Panc1 (cell line): ENCODE data around the gene SNTB2. TPM values are rescaled to one million over a fixed set of nuclear protein-coding genes. Genes with fewer than 3 reads are reported as not detected.

Experiments used
- ATAC-seq: fragments of 200-7000 bp; cut with Tn5 transposase; 2 replicates; pipeline ENCODE4 v1.9.1; 2020; ENCODE audit warnings: mild to moderate bottlenecking, moderate library complexity
- BruUV-seq: library from RNA; stranded (reverse); fragments of 400-500 nt; replicated peaks from 2 replicates; lab custom pipeline; 2021; lab: Mats Ljungman, UMichigan
- CTCF ChIA-PET: fragments of 300-600 bp; sonication (Branson Sonifier 250); formaldehyde crosslinking; loops from one replicate; lab custom pipeline; 2022; ENCODE audit warnings: antibody characterized with exemption; lab: Charles Lee
- POLR2A ChIA-PET: fragments of 300-600 bp; sonication (Branson Sonifier 250); formaldehyde crosslinking; loops from one replicate; lab custom pipeline; 2022; ENCODE audit warnings: antibody characterized with exemption; lab: Charles Lee
- DNase-seq: peaks from one replicate; pipeline ENCODE4 v3.0.0-alpha.2; 2010; ENCODE audit warnings: low read depth, low spot score
- H3K27ac ChIP-seq: 2 replicates; pipeline ENCODE4 v1.5.1; 2011; ENCODE audit warnings: mild to moderate bottlenecking, low read length, inconsistent platforms
- H3K27me3 ChIP-seq: fragments of 200-500 bp; sonication (Bioruptor generic); 2 replicates; pipeline ENCODE4 v1.6.0; 2014; ENCODE audit warnings: low read length, inconsistent platforms; ENCODE audit not compliant: control insufficient read depth, insufficient read depth
- H3K36me3 ChIP-seq: fragments of 200-500 bp; sonication (Bioruptor generic); 2 replicates; pipeline ENCODE4 v1.5.1; 2014; ENCODE audit warnings: inconsistent platforms, mild to moderate bottlenecking, low read length, moderate library complexity; ENCODE audit not compliant: control insufficient read depth, insufficient read depth
- H3K4me1 ChIP-seq: 2 replicates; pipeline ENCODE4 v1.5.1; 2011; ENCODE audit warnings: inconsistent platforms, mild to moderate bottlenecking, low read length, moderate library complexity; ENCODE audit not compliant: control insufficient read depth, insufficient read depth
- H3K4me3 ChIP-seq, 2 experiments: 2 replicates each; pipeline ENCODE4 v1.5.1; 2011 to 2012; ENCODE audit warnings: low read depth in 2 of 2, low read length in 2 of 2, mild to moderate bottlenecking in 2 of 2, inconsistent platforms in 1 of 2, moderate library complexity in 1 of 2
- H3K9me3 ChIP-seq: fragments of 200-500 bp; sonication (Bioruptor generic); 2 replicates; pipeline ENCODE4 v1.5.1; 2014; ENCODE audit warnings: low read depth, mild to moderate bottlenecking, inconsistent platforms, low read length, moderate library complexity; ENCODE audit not compliant: control insufficient read depth, insufficient read depth
- CTCF ChIP-seq: fragments of 450-650 bp; IDR thresholded peaks from 2 replicates; pipeline ENCODE4 v1.5.1; 2017; ENCODE audit warnings: mild to moderate bottlenecking
- POLR2AphosphoS5 ChIP-seq: IDR thresholded peaks from 2 replicates; pipeline ENCODE4 v1.6.1; 2012; ENCODE audit warnings: mild to moderate bottlenecking, low read depth, low read length, moderate library complexity
- REST ChIP-seq, 2 experiments: IDR thresholded peaks; 2 replicates each; pipeline ENCODE4 v1.6.1; 2011 to 2012; ENCODE audit warnings: low read depth in 2 of 2, control low read depth in 1 of 2, low read length in 1 of 2, mild to moderate bottlenecking in 1 of 2, moderate library complexity in 1 of 2; ENCODE audit not compliant: insufficient read depth in 1 of 2
- SIN3A ChIP-seq: IDR thresholded peaks from 2 replicates; pipeline ENCODE4 v1.6.1; 2012; ENCODE audit warnings: low read depth, mild to moderate bottlenecking, low read length, moderate library complexity, borderline replicate concordance; ENCODE audit not compliant: insufficient read depth
- TCF7L2 ChIP-seq: IDR thresholded peaks from 2 replicates; pipeline ENCODE4 v1.6.1; 2011; ENCODE audit warnings: mild to moderate bottlenecking, low read depth, low read length, inconsistent platforms
- in situ Hi-C: cut with HindIII; loops from 2 replicates; pipeline ENCODE4 v1.10.0; 2016; ENCODE audit warnings: low sequenced_read_pairs, low pct_unique_long_range_greater_than_20kb
- intact Hi-C: fragments of 100-400 bp; cut with micrococcal nuclease; formaldehyde crosslinking; loops from one replicate; pipeline ENCODE4 v1.10.0; 2022; ENCODE audit not compliant: unreplicated experiment
- total RNA-seq: library from RNA; stranded (reverse); gene quantifications from one replicate; pipeline ENCODE4 v1.2.1, GENCODE V29; 2021; ENCODE audit not compliant: unreplicated experiment

Gene SNTB2
- total RNA-seq, 1 experiment from 2014 or later = 40.8 TPM

DNA sequence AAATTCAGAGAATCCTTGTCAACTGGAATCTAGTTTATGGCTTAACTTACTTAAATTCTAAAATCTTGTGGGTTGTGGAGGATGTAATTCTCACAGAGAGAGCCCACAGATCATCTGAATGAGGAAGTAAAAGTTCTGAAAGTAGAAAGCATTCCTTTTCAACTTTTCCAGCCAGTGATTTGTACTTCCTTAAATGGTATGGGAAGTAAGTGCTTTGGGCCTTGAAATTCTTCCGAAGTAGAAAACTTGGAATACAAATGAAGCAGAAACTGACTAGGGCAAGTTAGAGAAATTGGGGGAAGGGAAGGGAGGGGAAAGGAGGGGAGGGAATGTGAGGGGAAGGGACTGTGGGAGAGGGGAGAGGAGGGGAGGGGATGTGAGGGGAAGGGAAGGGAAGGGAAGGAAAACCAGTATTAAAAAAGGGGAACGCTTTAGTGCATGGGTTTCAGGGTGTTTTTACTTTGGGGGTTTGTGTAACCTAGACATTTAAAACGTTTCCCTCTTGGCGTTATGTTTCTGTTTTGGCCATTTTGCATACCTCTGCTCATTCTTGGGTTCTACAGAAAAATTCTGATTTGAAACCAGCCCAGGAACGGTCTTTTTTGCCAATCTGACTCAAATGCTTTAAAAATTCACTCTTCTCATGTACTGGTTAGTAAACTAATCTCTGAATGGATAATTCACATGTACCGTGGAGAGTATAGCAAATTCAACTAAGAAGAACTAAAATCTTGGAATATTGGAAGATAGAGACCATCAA lies 15.5 kb upstream of the SNTB2 start:
- DNase-seq (no peak), ATAC-seq (no peak)
- Histone ChIP-seq H3K27ac (no peak overlapping the region), H3K9me3 (no peaks in the 10 kb centered on the region), H3K4me3 (no peak overlapping the region), H3K36me3 (no peaks in the 10 kb centered on the region; the same call in 1 of the 2 replicates), H3K4me1 (peaks cover 8% of the 10 kb centered on the region; the same call in 1 of the 2 replicates), H3K27me3 (no peaks in the 10 kb centered on the region)
- intact Hi-C loops = no loop called here
- no TSS peak for BruUV-seq
- TF ChIP-seq POLR2AphosphoS5 = no peak
- TF ChIP-seq REST (IDR thresholded peaks at IDR 0.05; ENCODE audit: insufficient read depth in 1 of 2, low read depth in 2 of 2, low read length in 1 of 2) = no peak
- no peak for TF ChIP-seq SIN3A
- TF ChIP-seq TCF7L2 = no peak
- no peak for TF ChIP-seq CTCF
- in situ Hi-C loops = no loop called here
- ChIA-PET POLR2A (no interaction called here), CTCF (no interaction called here)

GRCh38 chr16:69176033-69176800 lies 10.7 kb upstream of the SNTB2 start:
- TF ChIP-seq POLR2AphosphoS5 = no peak
- no peak for TF ChIP-seq REST (IDR thresholded peaks at IDR 0.05; ENCODE audit: insufficient read depth in 1 of 2, low read depth in 2 of 2, low read length in 1 of 2)
- no peak for TF ChIP-seq TCF7L2
- TF ChIP-seq CTCF = no peak
- TF ChIP-seq SIN3A = no peak
- Histone ChIP-seq H3K9me3 (no peaks in the 10 kb centered on the region), H3K36me3 (no peaks in the 10 kb centered on the region; the same call in 1 of the 2 replicates), H3K27ac (no peak overlapping the region; the same call in 1 of the 2 replicates), H3K27me3 (no peaks in the 10 kb centered on the region), H3K4me3 (no peak overlapping the region), H3K4me1 (peaks cover 19% of the 10 kb centered on the region; the same call in 1 of the 2 replicates)
- intact Hi-C loops (no loop called here), in situ Hi-C loops (no loop called here)
- ChIA-PET CTCF (interaction anchor here (0.6 kb wide), 1 partner anchor 668 kb away, joined by 3 read pairs; no protein-coding TSS in a partner anchor), POLR2A (no interaction called here)
- DNase-seq (no peak), ATAC-seq (no peak)
- no TSS peak for BruUV-seq
